HG02938 (cell line): Measurements from ENCODE around the gene KATNAL1.
"Not testable (repeated sequence)": the region's sequence is repeated elsewhere in the genome, so short reads cannot be mapped to it uniquely, and the experiment has no call there.

Experiments used
- ATAC-seq: cut with Tn5 transposase; IDR thresholded peaks from one replicate; pipeline ENCODE4 v1.9.1; 2021; ENCODE audit warnings: mild to moderate bottlenecking, moderate library complexity; ENCODE audit not compliant: unreplicated experiment

KATNAL1 gene

GRCh38 chr13:30295116-30295515 is 12.2 kb downstream of the KATNAL1 start:
- ATAC-seq = no peak

DNA sequence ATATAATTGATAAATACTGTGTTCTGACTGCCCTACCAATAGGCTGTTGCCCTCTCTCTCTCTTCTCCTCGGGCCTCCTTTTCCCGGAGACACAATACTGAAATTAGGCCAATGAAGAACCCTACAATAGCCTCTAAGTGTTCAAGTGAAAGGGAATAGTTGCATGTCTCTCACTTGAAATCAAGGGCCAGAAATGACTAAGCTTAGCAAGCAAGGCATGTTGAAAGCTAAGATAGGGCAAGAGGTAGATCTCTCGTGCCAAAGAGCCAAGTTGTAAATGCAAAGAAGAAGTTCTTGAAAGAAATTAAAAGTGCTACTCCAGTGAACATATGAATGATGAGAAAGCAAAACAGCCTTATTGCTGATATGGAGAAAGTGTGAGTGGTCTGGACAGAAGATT is 13.3 kb downstream of the KATNAL1 start:
- ATAC-seq = no peak

- ATAC-seq = no peak
Observed at GRCh38 chr13:30292325-30292724, 15.0 kb downstream of the KATNAL1 start.

DNA sequence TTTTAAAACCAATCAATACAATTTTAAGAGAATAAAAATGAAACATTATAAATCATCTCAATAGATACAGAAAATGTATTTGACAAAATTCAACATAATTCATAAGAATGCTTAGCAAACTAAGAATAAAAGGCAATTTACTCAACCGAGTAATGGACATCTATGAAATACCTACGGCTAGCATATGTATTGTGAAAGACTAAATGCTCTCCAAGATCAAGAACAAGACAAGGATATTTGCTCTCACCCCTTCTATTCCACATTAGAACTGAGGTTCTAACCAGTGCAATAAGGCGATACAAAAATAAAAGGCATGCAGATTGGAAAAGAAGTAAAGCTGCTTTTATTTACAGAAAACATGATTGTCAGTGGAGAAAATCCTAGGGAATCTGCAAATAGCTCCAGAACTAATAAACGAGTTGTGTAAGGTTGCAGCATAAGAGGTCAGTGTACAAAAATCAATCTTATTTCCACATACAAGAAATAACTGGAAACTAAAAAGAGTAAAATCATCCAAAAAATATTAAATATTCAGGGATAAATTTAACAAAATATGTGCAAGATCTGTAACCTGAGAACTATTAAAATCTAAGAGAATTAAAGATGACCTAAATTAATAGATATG is 16.4 kb downstream of the KATNAL1 start:
- ATAC-seq = no peak

DNA sequence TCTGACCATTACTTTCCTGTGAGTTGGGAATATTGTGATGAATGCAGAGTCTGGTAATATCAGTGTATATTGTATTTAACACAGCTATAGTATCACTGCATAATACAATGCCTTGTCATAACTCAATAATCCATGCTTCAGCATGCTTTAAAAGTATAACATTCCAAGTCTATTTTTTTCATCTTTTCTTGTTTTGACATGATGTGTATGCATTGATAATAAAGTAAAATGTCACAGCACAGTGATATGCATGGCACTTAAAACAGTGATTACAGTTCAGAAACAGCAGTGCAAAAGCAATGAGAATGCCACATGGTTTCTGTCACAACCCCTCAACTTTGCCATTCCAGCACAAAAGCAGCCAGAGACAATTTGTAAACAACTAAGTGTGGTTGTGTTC is 17.8 kb downstream of the KATNAL1 start:
- ATAC-seq = no peak

DNA sequence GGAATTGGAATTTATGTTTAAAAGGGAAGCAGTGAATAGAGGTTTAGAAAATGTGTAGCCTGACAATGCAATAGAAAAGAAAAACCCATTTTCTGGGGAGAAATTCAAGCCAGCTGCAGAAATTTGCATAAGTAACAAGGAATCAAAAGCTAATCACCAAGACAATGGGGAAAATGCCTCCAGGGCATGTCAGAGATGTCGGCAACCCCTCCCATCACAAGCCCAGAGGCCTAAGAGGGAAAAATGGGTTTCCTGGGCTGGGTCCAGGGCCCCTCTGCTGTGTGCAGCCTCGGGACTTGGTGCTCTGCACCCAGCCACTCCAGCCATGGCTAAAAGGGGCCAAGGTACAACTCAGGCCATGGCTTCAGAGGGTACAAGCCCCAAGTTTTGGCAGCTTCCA is 21.3 kb downstream of the KATNAL1 start:
- ATAC-seq = not testable (repeated sequence)

- no peak for ATAC-seq
Observed at GRCh38 chr13:30276178-30276577, 31.2 kb downstream of the KATNAL1 start.

DNA sequence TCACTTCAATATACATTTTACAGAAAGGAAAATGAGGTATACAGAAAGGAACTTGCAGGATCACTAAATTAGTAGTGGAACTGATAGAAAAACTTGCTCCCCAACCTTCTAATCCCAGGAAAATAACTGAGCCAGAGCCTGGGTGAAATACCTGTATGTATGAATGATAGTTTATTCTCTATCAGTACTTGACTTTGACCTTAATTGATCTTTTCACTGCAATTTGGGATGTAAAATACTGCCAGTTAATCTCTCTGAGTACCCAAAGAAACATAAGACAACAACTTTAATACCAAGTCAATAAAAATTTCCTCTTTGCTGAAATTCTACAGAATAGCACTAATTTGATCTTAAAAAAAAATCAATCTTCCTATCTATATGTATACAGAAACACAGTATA is 33.3 kb downstream of the KATNAL1 start:
- ATAC-seq = no peak

GRCh38 chr13:30270035-30270434 is 37.3 kb downstream of the KATNAL1 start:
- ATAC-seq = not testable (repeated sequence)

DNA sequence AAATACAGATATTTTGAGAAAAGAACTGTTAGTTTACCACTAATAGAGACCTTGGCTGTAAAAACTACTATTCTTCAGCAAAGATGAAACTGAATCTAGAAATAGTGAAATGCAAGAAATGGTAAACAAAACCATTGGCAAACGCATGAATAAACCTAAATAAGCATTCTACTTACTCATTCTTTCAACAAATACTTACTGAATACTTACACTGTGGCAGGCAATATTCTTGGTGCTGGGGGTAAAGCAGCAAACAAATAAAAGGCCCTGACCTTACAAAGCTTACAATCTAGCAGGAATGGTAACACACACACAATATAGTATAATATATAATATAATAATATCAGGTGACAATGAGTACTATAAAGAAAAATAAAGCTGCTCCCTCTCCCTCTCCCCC is 38.7 kb downstream of the KATNAL1 start:
- no peak for ATAC-seq

- ATAC-seq = no peak
Observed at GRCh38 chr13:30266756-30267155, 40.6 kb downstream of the KATNAL1 start.

DNA sequence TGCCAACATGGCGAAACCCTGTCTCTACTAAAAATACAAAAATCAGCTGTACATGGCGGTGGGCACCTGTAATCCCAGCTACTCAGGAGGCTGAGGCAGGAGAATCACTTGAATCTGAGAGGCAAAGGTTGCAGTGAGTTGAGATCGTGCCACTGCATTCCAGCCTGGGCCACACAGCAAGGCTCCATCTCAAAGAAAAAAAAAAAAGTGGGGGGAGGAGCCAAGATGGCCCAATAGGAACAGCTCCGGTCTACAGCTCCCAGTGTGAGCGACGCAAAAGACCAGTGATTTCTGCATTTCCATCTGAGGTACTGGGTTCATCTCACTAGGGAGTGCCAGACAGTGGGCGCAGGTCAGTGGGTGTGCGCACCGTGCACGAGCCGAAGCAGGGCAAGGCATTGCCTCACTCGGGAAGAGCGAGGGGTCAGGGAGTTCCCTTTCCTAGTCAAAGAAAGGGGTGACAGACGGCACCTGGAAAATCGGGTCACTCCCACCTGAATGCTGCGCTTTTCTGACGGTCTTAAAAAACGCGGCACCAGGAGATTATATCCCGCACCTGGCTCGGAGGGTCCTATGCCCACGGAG is 48.1 kb downstream of the KATNAL1 start:
- ATAC-seq = not testable (repeated sequence)

DNA sequence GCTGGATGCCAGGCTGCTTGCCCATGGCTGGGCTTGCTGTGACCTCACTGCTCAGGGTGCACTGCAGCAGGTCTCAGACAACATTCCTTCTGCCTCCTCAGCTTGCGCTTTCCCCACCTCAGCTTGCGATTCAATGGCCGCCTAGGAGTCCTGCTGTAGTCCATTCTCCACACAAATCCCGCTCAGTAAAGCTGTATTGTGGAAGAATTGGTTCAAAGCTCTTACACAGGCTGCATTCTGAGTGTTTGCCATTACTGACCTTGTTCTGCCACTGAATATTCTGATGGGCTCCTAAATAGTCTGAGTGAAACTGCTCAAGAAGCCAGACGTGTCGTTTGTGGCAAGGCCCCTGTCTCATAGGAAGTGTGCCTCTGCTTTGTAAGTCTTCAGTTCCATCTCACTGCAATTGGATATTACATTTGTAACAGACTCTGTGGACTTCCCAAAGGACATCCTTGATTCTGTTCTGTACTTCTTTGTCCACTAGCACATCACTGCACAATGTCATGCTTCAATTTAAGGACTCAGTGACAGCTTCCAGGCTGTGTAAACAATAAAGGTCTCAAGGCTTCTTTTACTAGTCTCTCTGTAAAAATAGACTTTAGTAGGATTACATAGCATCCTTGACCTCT is 49.8 kb downstream of the KATNAL1 start:
- no peak for ATAC-seq

DNA sequence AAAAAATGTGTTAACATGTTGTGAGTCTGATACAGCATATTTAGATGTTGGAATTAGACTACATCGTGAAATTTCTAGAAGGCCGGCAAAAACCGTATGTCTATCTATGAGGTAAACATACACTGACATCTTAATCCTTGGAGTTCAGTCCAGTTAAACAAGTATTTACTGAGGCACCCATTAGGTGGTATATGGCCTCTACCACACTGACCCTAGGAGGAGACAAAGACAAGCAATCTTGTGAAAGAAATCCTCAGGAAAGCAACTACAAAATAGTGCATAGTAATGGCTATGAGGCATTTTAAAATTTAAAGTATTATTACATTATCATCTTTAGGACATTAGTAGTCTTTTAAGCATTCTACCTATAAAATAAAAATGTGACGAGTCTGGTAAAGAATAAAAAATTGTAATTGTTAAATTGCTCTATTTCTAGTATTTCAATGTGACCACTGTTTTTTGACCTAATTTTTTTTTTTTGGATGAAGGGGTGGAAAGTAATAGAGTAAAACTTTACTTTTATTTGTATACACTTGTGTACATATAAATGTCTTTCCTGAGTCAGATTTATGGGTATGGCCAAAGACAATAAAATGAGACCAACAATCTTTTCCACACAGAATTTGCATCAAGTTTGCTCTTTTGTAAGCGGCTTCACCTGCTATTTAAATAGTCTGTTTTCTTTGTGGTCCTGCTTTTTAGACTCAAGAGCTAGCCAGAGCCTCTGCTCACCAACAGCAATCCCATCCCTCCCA is 50.5 kb downstream of the KATNAL1 start:
- no peak for ATAC-seq

- ATAC-seq = no peak
Observed at GRCh38 chr13:30255696-30256095, 51.7 kb downstream of the KATNAL1 start.

GRCh38 chr13:30253830-30254229 is 53.5 kb downstream of the KATNAL1 start:
- ATAC-seq = no peak

DNA sequence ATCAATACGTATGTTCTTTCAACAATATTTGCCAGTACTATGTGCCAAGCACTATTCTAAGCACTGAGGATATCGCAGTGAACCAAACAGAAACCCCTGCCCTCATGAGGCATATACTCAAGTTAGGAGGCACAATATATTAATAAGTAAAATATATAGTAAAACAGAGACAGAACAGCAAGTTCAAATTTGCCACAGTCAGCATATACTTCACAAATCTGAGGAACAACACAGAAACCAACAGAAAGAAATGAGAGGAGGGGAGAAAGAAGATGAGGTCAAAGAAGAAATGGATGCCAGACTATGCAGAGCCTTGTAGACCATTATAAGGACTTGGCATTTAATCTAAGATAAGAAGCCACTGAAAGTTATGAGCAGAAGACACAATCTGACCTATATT is 59.9 kb downstream of the KATNAL1 start:
- no peak for ATAC-seq

- ATAC-seq = peak; percentile 86
Observed at GRCh38 chr13:30241532-30241931, 65.8 kb downstream of the KATNAL1 start.

- ATAC-seq = no peak
Observed at GRCh38 chr13:30240608-30241007, 66.7 kb downstream of the KATNAL1 start.

DNA sequence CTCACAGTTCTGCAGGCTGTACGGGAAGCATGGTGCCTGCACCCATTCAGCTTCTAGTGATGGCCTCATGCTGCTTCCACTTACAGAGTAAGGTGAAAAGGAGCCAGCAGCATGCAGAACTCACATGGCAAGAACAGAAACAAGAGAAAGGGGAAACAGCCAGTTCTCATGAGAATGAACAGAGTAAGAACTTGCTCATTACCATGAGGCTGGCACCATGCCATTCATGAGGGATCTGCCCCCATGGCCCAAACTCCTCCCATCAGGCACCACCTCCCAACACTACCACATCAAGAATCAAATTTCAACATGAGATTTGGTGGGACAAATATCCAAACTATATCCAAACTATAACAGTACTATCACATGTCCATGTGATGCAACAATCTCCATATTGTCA is 72.1 kb downstream of the KATNAL1 start:
- no peak for ATAC-seq

- no peak for ATAC-seq
Observed at GRCh38 chr13:30234619-30235162, 72.7 kb downstream of the KATNAL1 start.

GRCh38 chr13:30224732-30225131 is 82.6 kb downstream of the KATNAL1 start:
- ATAC-seq = no peak
